GM18907 (cell line): ENCODE results near the gene THAP10.
"Not testable (repeated sequence)": the region's sequence is repeated elsewhere in the genome, so short reads cannot be mapped to it uniquely, and the experiment has no call there.

Source experiments
- ATAC-seq: cut with Tn5 transposase; IDR thresholded peaks from one replicate; pipeline ENCODE4 v1.9.1; 2021; ENCODE audit warnings: mild to moderate bottlenecking, moderate library complexity; ENCODE audit not compliant: unreplicated experiment

The THAP10 gene

DNA sequence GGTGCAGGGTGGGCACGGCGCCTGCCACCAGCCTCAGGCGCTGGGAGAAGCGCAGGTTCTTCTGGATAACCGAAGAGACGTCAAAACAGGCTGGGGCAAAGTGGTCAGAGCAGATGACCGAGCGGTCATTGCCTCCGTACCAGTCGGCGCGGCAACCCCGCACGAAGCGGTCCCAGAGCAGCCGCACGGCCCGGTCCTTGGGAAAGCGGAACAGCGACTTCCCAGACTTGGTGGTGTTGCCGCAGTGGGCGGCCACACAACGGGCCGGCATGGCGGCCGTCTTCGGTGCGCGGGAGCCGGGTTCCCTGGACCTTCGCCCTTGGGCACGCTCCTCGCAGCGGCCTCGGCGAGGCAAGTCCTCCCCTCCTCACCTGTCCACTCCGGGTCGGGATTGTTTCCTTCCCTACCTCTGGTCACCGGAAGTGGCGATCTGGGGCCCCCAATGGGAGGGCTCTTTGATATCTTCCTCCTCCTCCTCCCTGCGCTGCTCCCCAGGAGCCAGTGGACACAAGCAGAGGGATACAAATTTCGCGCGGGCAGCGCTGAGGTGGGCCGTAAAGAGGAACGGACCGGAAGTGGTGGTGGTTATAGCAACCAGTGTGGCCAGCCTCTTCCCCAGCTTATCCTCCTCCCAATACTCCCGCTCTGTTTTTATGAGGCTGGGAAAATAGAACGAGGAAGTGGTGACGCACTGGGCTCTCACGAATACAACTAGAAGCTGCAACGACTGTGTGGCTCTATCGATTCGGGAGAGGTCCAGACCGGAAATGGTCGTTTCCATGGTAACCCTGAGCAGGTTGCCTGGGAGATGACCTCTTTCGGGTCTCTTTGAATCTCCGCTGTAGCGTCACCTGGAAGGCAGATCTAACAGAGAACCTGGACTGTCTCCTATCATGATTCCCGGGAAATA is at the start of gene THAP10, which contains the start of gene LRRC49:
TSS of gene THAP10 (minus strand) at position 432 of the 910 bp plus-strand sequence. CDS start at position 271, 161 bp downstream.
TSS of gene LRRC49 (plus strand) at position 825 of the 910 bp plus-strand sequence. CDS start at position 894, 69 bp downstream.
- ATAC-seq: peak; percentile 88

DNA sequence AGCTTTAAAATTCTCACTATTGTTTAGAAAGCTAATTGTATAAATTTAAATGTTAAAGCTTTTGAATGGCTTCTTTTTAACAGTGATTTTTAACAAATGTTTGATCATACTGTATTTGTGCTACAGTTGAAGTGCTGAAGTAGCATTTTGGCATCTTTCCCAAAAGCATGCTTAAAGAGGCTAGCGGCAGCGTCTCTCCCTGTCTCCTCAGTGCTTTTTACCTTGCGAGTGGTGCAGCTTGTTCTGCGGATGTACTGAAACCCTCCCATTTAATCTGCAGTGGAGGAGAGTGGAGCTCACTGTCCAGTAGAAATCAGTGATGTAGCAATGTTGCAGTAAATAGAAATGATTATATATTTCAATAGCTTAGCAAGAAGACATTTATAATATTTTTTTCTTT is 44.1 kb upstream of the THAP10 start:
- ATAC-seq: no peak

DNA sequence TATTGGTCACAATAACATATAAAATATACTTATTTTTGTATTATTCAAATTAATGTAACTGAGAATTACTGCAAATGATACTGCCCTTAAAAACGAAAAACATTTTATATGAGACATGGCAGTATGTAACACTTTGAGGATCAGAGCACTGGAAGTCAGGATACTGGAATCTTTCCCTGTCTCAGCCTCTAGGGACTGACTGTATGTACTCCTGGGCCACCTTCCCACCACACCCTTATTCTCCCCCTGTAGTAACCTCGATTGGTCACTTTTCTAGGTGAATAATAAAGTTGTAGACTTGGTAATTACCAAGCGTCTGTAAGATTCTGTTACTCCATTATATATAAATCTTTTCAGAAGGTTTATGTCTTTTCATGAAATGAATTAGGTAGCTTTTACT is 43.4 kb upstream of the THAP10 start:
- ATAC-seq: no peak

DNA sequence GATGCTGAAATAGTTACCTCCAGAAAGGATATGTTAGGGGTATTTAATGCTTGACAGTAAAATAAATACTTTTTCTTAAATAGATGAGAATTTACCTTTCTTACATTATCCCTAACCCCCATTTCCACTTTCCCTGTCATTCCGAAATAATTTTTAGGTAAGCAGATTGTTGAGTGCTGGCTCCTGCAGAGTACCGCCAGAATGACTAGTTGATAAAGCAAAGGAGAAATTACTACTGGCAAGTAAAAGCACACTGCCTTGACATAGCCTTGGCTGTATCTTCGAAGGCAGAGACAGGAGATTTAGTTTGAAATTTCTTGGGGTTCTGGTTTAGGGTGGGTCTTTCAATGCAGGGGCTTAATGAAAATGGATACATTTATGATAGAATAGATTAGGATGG is 41.2 kb upstream of the THAP10 start:
- no peak for ATAC-seq

DNA sequence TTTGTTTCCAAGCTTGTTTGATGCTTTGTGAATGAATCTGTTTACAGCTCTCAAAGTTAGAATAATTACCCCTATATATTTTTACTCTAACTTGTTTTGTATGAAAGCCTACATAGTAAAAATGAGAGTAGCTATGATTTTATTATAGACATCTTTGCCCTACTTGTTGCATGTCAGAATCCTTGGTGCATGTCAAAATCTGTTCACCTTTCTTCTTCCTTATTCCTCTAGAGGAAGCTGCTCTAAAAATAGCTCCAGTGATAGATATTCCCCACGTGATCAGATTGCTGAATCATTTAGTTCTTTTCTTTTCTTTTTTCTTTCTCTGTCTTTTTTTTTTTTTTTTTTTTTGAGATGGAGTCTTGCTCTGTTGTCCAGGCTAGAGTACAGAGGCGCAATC is 40.2 kb upstream of the THAP10 start:
- ATAC-seq: no peak

DNA sequence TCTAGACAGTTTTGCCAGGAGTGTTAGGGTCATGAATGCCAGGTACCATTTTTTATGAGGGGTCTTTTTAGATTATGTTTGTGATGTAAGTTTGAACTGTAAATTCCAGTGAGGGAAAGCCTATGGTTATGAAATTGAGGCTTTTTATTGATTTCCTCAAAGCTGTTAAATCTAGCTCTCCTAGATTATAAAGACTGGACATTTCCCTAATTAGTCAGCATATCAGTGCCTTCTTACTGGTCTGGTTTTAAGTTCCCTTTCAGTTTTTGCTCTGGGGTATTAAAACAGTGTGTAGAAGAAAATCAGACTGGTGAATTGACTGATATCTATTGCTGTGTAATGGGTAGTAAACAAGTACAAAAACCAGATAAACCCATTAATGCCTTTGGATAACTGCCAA is 39.6 kb upstream of the THAP10 start:
- no peak for ATAC-seq

DNA sequence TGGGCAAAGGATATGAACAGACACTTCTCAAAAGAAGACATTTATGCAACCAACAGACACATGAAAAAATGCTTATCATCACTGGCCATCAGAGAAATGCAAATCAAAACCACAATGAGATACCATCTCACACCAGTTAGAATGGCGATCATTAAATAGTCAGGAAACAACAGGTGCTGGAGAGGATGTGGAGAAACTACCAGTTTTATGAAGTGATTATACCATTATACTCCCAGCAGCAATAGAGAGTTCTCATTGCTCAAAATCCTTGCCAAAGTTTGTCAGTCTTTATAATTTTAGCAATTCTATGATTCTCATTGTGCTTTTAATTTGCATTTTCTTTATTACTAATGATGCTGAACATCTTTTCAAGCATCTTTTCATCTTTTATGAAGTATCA is 34.7 kb upstream of the THAP10 start:
- ATAC-seq: not testable (repeated sequence)

DNA sequence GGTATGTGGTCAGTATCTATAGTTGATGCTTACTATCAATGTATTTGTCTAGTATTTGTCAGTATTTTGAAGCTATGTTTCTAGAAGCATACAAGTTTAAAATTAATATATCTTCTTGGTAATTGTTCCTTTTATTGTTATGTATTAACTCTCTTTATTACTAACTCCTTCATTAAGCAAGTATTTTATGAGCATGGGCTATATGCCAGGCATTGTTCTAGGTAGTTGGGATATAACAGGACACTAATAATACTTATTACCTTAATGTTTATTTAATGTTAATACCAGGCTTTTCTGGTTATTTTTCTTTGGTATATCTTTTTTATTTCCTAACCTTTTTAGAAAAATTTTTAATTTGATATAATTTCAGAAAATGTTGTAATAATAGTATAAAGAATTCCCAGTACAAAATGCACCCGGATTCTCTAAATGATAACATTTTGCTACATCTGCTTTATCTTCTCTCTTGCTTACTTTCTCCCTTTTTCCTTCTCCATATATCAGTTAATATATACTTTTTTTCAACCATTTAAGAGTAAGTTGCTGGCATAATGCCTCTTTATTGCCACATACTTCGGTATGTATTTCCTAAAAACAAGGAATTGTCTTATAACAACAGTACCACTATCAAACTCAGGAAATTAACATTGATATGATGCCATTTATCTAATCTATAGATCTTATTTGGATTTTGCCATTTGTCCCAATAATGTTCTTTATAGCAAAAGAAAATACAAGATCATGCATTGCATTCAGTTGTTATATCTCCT is 31.3 kb upstream of the THAP10 start:
- no peak for ATAC-seq

DNA sequence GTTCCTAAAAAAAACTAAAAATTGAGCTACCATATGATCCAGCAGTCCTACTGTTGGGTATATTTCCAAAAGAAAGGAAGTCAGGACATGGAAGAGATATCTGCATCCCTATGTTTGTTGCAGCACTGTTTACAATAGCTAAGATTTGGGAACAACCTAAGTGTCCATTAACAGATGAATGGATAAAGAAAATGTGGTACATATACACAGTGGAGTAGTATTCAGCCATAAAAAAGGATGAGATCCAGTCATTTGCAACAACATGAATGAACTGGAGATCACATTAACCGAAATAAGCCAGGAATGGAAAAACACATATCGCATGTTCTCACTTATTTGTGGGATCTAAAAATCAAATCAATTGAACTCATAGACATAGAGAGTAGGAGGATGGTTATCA is 29.9 kb upstream of the THAP10 start:
- no peak for ATAC-seq

DNA sequence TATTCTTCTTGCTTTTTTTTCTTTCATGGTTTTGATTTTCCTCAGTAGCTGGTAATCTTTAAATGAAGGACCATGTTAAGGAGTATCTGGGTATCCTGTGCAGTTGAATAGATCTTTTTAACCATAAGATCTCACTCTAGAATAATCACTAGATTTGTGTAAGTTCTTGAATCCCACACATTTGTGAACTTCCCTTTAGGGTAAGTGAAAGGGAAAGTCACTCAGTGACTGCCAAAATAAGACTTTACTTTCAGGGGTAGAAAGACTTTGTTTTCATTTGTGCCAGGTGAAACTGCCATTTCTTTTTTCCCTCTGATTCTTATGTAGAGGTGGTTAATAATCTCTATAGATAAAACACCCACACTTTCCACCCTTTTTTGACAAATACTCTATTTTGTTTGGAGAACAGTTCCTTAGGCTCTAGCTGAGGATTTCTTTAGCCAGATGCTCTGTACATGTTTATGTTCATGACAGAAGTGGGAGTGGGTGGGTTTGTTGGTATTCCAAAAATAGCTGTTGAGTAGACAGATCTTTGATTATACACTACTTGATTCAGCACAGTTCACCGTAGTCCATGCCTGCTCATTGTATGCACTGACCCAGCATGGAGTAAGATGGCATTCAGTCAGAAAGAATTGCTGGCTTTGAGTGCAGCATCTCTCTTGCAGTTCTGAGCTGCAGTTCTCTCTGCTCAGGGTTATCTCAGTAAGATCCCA is 28.9 kb upstream of the THAP10 start:
- no peak for ATAC-seq

DNA sequence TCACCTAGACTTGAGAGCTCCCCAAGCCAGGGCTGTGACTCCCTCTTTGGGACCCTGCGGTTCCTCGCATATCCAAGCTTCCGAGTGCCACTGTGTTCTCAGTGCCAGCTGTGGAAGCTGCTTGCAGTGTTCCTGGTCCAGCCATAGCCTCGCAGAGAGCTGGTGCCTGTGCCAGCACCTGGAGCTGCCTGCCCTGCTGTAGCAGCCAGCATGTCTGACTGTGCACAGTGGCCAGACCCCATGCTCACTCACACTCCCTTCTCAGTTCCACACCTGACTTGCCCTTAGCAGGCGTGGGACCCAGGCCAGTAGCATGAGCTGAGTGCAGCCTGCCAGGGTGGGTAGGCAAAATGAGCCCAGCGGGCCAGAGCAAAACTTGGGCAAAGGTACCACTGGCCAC is 25.7 kb upstream of the THAP10 start:
- ATAC-seq: no peak

DNA sequence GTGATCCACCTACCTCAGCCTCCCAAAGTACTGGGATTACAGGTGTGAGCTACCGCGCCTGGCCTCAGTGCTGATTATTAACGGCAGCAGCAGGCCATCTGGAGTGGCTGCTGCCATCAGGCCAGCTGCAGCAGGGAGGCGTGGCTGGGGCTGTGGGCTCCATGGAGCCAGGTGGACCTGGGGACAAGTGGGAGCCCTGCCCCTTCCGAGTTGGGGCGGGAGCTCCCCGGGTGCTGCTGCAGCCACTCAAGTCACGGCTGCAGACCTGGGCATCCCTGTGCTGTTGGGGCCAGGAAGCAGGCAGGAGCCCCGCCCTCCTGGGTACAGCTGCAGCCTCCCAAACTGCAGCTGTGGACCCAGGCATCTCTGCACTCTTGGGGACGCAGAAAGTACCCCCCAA is 24.3 kb upstream of the THAP10 start:
- ATAC-seq: no peak

DNA sequence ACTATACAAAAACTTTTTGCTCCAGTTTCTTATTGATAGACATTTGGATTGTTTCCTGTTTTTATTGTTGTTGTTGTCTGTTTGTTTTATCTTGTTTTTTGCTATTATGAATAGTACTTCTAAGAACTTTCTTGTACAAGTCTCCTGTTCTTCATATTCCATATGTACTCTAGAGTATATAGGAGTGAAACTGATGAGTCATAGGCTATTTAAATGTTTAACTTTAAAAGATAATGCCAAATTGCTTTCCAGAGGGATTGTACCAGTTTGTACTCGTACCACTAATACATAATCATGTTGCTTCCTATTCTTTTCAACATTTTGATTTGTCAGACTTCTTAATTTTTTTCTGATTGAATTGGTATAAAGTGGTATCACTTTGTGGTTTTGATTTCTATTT is 20.0 kb upstream of the THAP10 start:
- no peak for ATAC-seq

DNA sequence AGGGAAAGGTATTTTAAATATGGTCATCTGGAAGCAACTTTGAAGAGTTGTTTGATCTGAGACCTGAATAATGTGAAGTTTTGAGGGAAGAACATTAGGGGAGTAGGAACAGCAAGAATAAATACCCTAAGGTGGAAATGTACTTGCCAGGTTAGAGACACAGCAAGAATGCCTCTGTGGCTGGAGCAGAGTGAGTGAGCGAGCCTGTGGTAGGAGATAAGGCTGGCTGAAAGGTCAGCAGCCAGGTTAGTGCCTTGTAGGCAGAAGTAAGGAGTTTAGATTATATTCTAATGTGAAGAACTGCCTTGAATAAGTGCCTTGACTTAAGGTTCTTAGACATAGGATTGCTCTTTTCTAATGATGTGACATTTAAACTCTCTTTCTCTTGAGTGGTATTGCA is 18.7 kb upstream of the THAP10 start:
- ATAC-seq: no peak

DNA sequence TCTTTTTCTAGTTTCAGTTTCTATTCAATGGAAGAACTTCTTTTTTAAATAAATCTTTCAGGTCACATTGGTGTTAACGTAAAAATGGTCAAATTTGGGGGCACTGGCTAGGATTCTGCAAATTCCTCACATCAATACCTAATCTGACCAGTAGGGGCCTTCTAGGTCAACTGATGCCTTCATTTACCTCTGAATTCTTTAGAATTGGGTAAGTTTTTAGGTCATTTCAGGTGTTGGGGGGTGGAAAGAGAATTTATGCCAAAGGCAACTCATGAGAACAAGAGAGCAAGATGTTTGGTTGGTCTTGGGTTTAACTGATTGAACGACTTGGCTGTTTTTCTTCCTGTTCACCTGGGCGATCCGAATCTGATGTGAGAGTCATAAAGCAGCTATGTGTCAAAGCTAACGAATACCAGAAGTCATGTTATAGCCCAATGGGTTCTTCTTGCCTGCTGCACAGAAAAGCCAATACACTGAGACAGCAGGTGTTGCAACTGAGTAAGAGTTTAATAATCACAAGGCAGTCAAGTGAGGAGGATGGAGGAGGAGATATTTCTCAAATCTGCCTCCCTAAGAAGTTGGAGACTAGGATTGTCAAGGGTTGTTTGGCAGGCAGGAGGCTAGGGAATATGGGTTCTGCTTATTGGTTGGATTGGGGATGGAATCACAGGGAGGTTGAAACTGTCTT is 15.7 kb upstream of the THAP10 start:
- no peak for ATAC-seq

DNA sequence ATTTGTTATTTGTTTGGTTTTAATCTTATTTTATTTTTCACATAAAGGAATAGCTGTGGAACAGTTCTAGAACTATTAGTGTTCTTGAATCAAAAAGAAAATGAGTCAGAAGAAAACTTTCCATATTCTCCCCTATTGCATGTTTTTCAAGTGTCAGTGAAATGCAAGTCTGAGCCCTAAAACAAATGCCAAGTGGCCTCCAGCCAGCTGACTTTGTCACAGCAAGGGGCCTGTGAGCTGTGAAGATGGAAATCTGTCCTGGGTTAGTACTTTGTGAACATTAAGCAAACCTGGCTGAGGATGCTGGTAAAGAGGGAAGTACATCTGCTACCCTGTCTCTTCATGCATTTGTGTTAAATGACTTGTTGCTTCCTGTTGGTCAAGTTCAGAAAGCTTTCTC is 14.6 kb upstream of the THAP10 start:
- no peak for ATAC-seq

DNA sequence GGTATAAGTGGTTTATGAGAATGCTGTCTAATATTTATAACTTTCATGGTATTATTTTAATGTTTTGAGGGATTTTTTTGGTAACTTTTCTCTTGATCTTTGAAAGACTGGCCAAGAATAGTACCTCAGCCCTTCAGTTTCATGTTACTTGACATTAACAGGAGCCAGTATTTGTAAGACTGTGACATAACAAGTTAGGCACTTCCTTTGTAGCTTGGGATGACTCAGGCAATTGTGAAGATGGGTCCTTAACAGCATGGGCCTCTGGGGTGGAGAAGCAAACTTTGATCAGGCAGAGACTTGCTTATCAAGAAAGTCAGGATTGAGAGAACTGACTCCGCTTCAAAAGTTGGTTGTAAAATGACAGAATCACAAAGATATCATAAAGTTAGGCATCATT is 9.9 kb upstream of the THAP10 start:
- no peak for ATAC-seq

DNA sequence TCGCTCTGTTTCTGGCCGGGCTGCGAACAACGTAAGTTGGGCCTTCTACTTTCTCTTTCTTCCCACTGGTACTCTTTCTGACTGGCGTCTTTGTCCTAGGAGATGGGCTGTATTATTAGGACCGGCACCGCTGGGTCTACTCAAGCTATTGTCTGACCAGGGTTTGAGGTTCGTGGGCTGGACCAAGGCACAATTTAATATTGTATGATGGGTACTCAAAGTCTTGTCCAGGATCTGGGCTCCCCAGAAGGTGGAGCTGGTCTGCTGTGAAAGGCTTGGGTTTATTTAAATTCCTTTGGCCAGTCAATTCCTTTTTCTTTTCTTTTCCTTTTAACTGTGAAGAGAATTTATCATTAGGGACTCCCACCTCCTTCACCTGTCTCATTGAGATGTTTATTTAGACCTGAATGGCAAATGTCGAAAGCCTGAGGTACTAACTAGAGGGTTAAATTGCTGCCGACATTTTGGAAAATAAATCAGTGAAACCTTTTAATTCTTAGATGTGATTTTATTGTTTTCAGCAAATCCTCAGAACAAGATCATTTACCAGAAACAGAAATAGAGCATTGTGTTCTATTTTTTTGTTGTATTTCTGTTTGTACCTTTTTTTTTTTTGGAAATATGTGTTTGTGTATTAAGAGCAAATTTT is 803 bp upstream of the THAP10 start:
- ATAC-seq: peak; percentile 26

DNA sequence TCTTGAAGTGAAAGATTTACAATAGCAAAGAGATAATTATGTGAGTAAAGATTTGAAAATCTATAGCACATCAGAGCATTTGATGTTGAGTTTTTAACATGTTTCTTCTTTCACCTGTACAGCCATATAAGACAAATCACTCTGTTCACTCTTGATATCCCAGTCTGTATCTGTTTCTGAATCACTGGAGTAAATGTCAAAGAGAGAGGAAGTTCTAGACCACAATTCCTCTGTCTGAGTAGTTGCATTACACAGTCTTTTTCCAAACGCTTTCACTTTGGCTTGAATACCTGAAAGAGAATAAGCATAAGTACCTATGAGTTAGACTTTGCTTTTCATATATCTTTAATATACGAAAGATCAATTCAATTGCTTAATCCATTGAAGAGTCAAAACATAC is 9.9 kb downstream of the THAP10 start:
- no peak for ATAC-seq

DNA sequence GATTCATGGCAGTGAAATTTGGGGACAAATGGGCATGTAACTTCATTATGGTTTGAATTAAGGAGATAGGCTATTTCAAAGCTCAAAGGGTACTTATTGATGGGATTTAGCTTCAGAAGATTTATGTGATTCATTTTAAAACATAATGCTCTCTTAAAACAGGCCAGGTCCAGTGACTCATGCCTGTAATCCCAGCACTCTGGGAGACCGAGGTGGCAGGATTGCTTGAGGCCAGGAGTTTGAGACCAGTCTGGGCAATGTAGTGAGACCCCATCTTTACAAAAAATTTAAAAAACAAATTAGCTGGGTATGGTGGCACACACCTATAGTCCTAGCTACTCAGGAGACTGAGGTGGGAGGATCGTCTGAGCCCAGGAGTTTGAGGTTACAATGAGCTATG is 11.5 kb downstream of the THAP10 start:
- ATAC-seq: no peak
